Measurements from ENCODE around the gene MAN2A1.

MAN2A1 gene

GRCh38 chr5:109650493-109650892, 39.2 kb upstream of the MAN2A1 start:
- no peak for DNase-seq (ENCODE audit: low spot score)
- TF ChIP-seq, protein P1, sequence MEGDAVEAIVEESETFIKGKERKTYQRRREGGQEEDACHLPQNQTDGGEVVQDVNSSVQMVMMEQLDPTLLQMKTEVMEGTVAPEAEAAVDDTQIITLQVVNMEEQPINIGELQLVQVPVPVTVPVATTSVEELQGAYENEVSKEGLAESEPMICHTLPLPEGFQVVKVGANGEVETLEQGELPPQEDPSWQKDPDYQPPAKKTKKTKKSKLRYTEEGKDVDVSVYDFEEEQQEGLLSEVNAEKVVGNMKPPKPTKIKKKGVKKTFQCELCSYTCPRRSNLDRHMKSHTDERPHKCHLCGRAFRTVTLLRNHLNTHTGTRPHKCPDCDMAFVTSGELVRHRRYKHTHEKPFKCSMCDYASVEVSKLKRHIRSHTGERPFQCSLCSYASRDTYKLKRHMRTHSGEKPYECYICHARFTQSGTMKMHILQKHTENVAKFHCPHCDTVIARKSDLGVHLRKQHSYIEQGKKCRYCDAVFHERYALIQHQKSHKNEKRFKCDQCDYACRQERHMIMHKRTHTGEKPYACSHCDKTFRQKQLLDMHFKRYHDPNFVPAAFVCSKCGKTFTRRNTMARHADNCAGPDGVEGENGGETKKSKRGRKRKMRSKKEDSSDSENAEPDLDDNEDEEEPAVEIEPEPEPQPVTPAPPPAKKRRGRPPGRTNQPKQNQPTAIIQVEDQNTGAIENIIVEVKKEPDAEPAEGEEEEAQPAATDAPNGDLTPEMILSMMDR (IDR thresholded peaks at IDR 0.05; ENCODE audit: extremely low read depth, insufficient read depth, missing control alignments) = no peak
- in situ Hi-C loops (cut with MboI; ENCODE audit: low pct_unique_long_range_greater_than_20kb, low sequenced_read_pairs, unreplicated experiment) = no loop called here

- TF ChIP-seq, protein P1 (IDR thresholded peaks at IDR 0.05; ENCODE audit: extremely low read depth, insufficient read depth, missing control alignments) = no peak
- in situ Hi-C loops (cut with MboI; ENCODE audit: low pct_unique_long_range_greater_than_20kb, low sequenced_read_pairs, unreplicated experiment) = no loop called here
- no peak for DNase-seq (ENCODE audit: low spot score)
Measured at GRCh38 chr5:109652096-109652495, 37.6 kb upstream of the MAN2A1 start.

DNA sequence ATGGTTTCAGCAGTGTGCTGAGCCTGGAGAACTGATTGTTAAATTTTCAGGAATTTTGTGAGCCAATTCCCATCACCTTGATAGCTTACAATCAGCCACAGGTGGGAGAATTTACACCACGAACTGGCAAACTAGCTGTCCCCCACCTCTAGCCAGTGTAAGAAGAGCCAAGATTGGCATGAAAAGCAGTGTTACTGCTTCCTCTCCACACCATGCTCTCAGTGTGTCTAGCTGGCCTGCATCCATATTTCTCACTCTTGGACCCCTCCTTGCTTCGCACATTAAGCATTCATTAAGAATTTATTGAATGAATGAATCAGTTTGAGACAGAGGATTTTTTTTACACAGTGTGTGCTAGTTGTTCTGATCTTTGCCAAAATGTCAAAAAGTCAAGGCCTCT, 36.7 kb upstream of the MAN2A1 start:
- TF ChIP-seq, protein P1 (IDR thresholded peaks at IDR 0.05; ENCODE audit: extremely low read depth, insufficient read depth, missing control alignments) = no peak
- in situ Hi-C loops (cut with MboI; ENCODE audit: low pct_unique_long_range_greater_than_20kb, low sequenced_read_pairs, unreplicated experiment) = no loop called here
- no peak for DNase-seq (ENCODE audit: low spot score)

DNA sequence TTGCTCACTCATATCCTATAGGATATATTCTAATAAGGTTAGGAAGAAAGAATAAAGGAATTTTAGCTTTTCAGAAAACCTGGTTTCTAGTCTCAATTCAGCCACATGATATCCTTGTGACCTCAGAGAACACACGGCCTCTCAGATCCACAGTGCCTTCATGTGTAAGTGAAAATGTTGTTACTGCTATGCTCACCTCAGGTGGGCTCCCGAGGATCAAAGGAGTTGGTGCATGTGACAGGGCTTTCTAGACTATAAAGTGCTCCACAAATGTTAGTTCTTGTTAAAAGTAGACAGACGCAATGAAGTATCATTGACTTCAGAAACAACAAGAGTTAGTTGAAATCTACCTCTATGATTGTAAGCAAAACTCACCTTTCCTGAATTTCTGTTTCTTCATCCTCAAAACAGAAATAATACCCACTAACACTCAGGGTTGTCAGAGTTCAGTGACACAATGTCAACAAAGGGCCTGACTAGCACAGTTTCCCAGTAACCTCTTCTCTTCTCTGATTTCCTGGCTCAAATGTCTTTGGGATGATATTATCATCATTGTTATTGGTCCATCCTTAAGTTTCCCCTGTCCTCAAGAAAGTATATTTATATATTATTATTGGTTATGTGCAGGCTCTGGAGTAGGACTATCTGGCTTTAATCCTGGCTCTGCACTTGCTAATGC, 36.0 kb upstream of the MAN2A1 start:
- TF ChIP-seq, protein P1 (IDR thresholded peaks at IDR 0.05; ENCODE audit: extremely low read depth, insufficient read depth, missing control alignments) = no peak
- in situ Hi-C loops (cut with MboI; ENCODE audit: low pct_unique_long_range_greater_than_20kb, low sequenced_read_pairs, unreplicated experiment) = no loop called here
- DNase-seq (ENCODE audit: low spot score) = no peak

DNA sequence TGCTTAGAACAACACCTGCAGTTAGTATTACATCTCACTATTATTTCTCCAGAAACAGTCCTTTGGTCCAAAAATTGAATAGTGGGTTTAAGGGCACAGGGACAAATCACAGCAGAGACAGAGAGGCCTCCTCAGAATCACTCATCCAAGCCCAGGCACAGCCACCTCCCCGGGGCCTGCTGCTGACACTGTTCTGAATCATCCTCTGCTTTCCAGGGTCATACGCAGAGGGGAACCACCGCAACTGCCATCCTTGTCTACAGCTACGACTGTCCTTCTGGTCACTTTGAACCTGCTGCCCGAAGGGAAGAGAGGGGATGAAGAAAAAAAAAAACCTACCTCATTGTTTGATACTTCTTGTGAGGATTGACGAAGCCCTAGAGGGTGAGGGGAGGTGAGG, 35.3 kb upstream of the MAN2A1 start:
- no peak for DNase-seq (ENCODE audit: low spot score)

GRCh38 chr5:109655841-109656240, 33.9 kb upstream of the MAN2A1 start:
- TF ChIP-seq, protein P1 (IDR thresholded peaks at IDR 0.05; ENCODE audit: extremely low read depth, insufficient read depth, missing control alignments) = no peak
- no peak for DNase-seq (ENCODE audit: low spot score)
- in situ Hi-C loops (cut with MboI; ENCODE audit: low pct_unique_long_range_greater_than_20kb, low sequenced_read_pairs, unreplicated experiment) = no loop called here

More for the DNA sequence above, 35.3 kb upstream of the MAN2A1 start:
- in situ Hi-C loops (cut with MboI; ENCODE audit: low pct_unique_long_range_greater_than_20kb, low sequenced_read_pairs, unreplicated experiment) = no loop called here
- TF ChIP-seq, protein P1 (IDR thresholded peaks at IDR 0.05; ENCODE audit: extremely low read depth, insufficient read depth, missing control alignments) = no peak
